Stimulated activated CD4-positive, alpha-beta T cell treated with anti-CD3 and anti-CD28 coated beads, Interleukin-12 subunit alpha, Interleukin-12 subunit beta, amount 100 ng/mL, for 4 hours (primary cell): ENCODE data around the gene FNDC3B.
"Not testable (repeated sequence)": the region's sequence is repeated elsewhere in the genome, so short reads cannot be mapped to it uniquely, and the experiment has no call there.

Source experiments
- DNase-seq: peaks from one replicate; pipeline ENCODE4 v3.0.0-alpha.2; 2020

Gene FNDC3B

DNA sequence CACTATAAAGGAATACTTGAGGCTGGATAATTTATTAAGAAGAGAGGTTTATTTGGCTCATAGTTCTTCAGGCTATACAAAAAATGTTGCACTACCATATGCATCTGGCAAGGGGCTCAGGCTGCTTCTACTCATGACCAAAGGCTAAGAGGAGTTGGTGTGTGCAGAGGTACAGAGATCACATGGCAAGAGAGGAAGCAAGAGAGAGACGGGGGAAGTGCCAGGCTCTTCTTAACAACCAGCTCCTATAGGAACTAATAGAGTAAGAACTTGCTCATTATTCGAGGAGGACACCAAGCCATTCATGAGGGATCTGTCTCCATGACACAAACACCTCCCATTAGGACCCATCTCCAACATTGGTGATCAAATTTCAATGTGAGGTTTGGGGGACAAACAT is 6.0 kb upstream of the FNDC3B start:
- no peak for DNase-seq

DNA sequence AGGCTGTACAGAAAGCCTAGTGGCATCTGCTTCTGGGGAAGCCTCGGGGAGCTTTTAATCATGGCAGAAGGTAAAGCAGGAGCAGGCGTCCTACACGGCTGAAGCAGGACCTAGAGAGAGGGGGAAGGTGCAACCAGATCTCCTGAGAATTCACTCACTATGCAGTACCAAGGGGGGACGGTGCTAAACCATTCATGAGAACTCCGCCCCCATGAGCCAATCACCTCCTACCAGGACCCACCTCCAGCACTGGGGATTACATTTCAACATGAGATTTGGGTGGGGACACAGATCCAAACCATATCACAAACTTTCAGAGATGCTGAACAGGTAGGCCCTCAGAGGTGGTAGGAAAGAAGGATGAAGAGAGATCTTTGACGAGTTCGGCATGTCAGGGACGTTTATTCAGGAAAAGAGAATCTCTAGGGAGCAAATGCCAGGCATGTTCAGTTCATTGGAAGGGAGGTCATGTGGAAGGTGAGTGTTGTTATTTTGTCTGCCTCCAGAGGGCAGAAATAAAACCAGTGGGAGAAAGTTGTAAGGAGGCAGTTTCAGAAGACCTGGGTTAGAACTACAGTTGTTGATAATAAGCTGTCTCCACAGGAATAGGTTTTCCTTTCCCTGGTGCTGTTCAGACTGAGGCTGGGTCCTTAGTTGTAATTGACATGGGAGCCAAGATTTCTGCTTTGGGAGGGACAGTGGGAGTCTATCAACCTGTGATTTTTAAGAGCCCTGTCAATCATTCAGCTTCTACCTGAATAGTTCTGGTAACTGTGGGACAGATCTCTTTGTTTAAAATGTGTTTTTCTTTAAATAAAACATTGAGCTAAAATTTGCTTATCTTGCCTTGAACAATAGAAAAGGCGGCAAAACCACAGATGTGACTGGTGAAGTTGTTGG is 4.3 kb upstream of the FNDC3B start:
- DNase-seq, result no peak

GRCh38 chr3:172036541-172037215 is 2.7 kb upstream of the FNDC3B start:
- DNase-seq, result no peak

DNA sequence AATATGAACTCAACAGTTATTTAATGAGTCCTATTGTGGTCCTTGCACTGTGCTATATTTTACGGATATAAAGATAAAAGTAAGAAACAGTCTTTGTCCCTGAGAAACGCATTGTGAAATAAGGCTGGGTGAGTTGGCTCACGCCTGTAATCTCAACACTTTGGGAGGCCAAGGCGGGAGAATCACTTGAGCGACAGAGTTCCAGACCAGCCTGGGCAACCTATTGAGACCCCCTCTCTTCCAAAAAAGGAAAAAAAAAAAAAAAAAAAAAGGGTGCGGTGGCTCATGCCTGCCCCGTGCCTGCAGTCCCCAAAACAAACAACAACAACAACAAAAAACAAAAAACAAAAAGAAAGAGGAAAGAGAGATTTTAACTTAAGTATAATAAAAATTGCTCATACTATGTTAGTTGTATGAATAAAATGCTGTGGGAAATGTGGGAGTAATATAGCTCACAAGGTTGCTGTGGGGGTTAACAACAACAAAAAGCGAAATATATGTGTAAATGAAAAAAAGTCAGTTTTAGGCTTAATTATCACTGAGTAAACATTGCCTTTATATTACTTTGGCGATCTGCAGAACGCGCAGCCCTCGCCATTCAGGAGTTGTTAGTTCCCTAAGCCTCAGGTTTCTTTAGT is 461 bp upstream of the FNDC3B start:
- DNase-seq, result no peak

DNA sequence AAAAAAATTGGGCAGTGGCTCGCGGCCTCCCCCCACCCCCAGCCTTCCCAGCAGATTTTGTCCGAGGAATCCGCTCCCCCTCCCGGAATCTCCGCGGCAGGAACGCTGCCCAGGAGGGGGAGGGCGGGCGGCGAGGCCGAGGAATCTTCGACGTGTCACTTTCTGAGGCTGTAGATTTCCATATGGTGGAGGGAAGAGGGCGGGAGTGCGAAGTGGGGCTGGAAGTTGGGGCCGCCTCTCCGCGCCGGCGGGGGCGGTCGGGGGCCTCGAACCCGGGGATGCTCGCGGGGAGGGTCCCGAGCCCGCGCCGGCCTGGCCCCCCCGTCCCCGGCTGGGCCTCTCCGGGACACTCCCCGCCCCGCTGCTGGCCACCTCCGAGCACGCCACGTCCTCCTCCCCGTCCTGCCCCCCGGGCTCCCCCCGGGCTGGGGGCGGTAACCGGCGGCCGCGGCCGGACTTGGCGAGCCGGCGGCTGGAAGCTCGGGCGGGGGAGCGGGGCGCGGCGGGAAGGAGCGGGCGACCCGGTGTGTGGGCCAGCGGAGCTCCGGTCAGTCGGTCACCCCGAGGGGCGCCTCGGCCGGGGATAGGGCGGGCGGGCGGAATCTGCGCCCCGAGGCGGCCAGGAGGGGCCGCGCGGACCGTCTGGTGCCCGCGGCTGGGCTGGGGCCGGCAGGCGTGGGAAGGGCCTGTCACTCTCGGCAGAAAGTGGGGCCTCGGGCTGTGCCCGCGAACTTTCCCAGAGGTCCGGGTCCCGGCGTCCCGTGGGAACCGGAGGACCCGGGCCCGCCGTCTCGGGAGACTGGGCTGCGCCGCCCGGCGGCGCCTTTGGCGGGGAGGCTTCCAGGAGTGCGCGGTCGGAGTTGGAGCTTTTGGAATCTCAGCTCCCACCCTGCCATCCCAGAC is 951 bp downstream of the FNDC3B start:
- peak; percentile 30 for DNase-seq

DNA sequence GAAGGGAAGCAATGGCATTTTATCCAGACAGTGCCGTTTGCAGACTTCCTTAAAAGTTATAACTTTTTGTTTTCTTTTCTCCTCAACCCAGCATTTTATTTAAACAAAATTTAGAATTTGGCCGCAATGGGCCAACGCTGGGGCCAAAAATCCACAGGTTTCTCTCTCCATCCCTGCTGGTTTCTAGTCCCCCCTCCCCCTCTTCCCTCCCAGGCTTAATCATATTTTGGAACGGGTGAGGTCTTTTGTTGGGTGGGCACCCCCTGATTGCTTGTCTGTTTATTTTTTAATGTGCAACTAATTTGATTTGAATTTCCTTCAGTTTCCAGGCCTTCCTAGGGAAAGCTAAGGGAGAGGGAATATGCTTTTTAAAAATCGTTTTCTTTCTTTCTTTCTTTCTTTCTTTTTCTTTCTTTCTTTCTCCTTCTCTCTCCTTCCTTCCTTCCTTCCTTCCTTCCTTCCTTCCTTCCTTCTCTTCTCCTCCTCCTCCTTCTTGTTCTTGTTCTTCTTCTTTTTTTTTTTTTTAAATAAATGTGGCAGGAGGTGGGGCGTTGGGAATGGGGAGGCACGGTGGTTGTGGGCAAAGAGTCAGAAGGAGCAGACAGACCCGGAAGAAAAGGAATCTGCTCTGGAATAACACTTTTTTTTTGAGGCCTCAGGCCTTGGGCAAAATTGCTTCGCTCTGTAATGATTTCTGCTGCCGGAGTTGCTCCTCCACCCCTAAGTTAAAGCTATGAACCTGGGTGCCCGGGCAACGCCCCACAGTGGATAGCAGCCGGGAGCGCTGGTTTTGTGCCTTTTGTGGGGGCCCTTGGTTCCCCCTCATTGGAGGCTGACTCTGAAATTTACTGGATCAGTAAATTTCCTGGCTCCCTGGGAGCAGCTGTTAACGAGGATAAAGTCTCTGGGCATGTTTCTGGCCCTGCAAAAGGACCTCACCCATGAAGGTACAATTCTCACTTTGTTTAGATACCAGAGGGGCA is 1.9 kb downstream of the FNDC3B start:
- no peak for DNase-seq

- DNase-seq, result no peak
These were observed 2.8 kb downstream of the FNDC3B start for GRCh38 chr3:172042136-172042662.

- DNase-seq, result not testable (repeated sequence)
These were observed 3.3 kb downstream of the FNDC3B start for GRCh38 chr3:172042663-172043179.

- no peak for DNase-seq
These were observed 3.9 kb downstream of the FNDC3B start for GRCh38 chr3:172043233-172043632.

GRCh38 chr3:172043766-172044165 is 4.4 kb downstream of the FNDC3B start:
- no peak for DNase-seq

- no peak for DNase-seq
These were observed 5.6 kb downstream of the FNDC3B start for GRCh38 chr3:172044833-172045585.

GRCh38 chr3:172046268-172046915 is 7.0 kb downstream of the FNDC3B start:
- DNase-seq, result no peak

GRCh38 chr3:172047567-172048115 is 8.3 kb downstream of the FNDC3B start:
- DNase-seq, result no peak

- DNase-seq, result no peak
These were observed 9.2 kb downstream of the FNDC3B start for GRCh38 chr3:172048599-172048998.

DNA sequence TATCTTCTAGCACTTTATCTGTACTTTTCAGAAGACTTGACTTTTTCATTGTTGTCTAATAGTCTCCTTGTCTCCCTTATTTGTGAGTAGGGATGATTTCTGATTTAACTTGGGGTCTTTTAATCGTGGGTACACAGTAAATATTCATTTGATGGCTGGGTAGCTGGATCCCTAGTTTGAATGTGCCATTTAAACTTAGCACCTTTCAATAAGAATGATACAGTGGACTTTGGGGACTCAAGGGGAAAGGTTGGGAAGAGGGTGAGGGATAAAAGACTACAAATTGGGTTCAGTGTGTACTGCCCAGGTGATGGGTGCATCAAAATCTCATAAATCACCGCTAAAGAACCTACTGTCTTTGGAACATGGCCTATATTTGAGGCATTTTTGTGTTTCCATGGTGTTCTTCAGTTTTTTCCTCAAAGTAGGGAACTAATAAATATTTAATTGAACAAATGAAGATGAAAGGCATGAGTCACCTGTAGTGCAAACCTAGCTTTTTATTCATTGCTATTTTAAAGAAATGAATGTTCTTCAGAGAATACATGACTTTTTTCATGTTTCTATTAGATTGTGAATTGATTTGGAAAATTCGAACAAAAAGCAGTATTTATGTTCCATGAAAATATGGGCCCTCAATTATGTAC is 12.1 kb downstream of the FNDC3B start:
- DNase-seq, result no peak

DNA sequence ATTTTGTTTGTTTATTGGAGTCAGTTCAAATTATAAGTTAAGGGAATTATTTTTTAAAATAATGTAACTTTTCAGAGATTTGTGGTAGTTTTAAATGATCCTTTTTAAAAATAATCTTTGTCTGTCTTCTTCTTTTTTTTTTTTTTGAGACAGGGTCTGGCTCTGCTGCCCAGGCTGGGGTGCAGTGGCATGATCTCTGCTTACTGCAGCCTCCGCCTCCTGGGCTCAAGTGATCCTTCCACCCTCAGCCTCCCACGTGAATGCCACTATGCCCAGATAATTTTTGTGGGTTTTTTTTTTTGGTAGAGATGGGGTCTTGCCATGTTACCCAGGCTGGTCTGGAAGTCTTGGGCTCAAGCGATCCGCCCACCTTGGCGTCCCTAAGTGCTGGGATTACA is 12.6 kb downstream of the FNDC3B start:
- DNase-seq, result no peak

GRCh38 chr3:172052405-172052804 is 13.0 kb downstream of the FNDC3B start:
- DNase-seq, result no peak

DNA sequence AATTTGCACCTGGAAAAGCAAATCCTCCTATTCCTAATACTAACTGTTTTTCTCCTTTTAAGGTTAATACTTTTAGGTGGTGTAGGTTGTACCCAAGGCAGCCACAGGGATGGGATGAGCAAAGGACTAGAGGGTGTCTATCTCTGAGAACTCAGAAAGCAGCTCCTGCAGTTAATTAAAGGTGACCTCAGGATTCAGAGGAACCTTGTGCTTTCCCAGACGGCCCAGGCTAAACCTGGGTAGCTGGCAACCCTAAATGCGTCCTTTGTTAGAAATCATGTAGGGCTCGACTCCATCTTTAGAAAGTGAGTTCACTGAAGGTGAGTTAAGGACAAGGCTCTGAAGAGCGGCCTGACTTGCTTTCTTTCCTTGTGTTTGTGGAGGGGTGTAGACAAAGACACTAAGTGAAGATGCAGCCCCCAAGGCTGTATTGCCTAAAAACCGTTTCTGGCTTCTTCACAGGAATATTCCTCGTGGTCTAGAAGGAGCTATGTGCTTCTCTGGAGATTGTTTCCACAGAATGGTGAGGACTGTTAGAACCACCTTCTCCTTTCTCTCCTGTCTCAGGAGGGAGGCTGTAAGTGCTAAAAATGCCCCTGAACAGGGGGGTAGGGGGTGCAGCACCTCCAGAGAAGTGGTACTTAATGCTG is 14.9 kb downstream of the FNDC3B start:
- no peak for DNase-seq
